Lower leg skin (tissue), 4 donors: Measurements from ENCODE around the gene SLC6A5. TPM values are rescaled to one million over a fixed set of nuclear protein-coding genes. Genes with fewer than 3 reads are reported as not detected.

Experiments
- DNase-seq, 2 donors: peaks; one replicate each; pipeline ENCODE4 v3.0.0-alpha.2; 2019; ENCODE audit warnings: low spot score in 2 of 2
- H3K4me3 ChIP-seq: fragments of 200-600 bp; sonication (generic); 2 replicates; pipeline ENCODE4 v1.5.1; 2017; ENCODE audit warnings: mild to moderate bottlenecking, low read depth; ENCODE audit not compliant: poor library complexity, severe bottlenecking
- POLR2A ChIP-seq, 2 donors: fragments of 450-650 bp; IDR thresholded peaks; one replicate each; pipeline ENCODE4 v1.6.1; 2016 to 2017; ENCODE audit warnings: antibody characterized with exemption in 2 of 2, mild to moderate bottlenecking in 1 of 2, moderate library complexity in 1 of 2
- WGBS, 2 donors: methylation state at CpG; one replicate each; pipeline ENCODE4 v1.1.5; 2018; 5-methylcytosine and 5-hydroxymethylcytosine counted together
- intact Hi-C: fragments of 100-400 bp; cut with DNase I; formaldehyde crosslinking; loops from one replicate; pipeline ENCODE4 v1.15.0; 2023; ENCODE audit warnings: low total_unique reads
- total RNA-seq, 4 donors: library from RNA; depleted of rRNA; stranded (reverse); fragments of >200 nt; gene quantifications; one replicate each; pipeline ENCODE4 v1.1.0, GENCODE V29; 2016
- TF ChIP-seq, protein P1 (sequence below), 3 donors: fragments of 450-650 bp; IDR thresholded peaks; one replicate each; pipeline ENCODE4 v1.5.1; 2016; ENCODE audit warnings: antibody characterized with exemption in 3 of 3, mild to moderate bottlenecking in 3 of 3, moderate library complexity in 2 of 3

Gene SLC6A5
- total RNA-seq, 4 donors from 2014 or later, result not detected

- intact Hi-C loops, result no loop called here
- WGBS, 2 donors, result 56 to 68% methylated on average over 2 of the region's 2 CpGs
- TF ChIP-seq, protein P1, sequence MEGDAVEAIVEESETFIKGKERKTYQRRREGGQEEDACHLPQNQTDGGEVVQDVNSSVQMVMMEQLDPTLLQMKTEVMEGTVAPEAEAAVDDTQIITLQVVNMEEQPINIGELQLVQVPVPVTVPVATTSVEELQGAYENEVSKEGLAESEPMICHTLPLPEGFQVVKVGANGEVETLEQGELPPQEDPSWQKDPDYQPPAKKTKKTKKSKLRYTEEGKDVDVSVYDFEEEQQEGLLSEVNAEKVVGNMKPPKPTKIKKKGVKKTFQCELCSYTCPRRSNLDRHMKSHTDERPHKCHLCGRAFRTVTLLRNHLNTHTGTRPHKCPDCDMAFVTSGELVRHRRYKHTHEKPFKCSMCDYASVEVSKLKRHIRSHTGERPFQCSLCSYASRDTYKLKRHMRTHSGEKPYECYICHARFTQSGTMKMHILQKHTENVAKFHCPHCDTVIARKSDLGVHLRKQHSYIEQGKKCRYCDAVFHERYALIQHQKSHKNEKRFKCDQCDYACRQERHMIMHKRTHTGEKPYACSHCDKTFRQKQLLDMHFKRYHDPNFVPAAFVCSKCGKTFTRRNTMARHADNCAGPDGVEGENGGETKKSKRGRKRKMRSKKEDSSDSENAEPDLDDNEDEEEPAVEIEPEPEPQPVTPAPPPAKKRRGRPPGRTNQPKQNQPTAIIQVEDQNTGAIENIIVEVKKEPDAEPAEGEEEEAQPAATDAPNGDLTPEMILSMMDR (IDR thresholded peaks at IDR 0.05), result no peak
- TF ChIP-seq POLR2A (IDR thresholded peaks at IDR 0.05), result no peak
- DNase-seq, result no peak
- H3K4me3 ChIP-seq, result no peak overlapping the region
Observed at GRCh38 chr11:20620988-20621387, 21.6 kb downstream of the SLC6A5 start.

DNA sequence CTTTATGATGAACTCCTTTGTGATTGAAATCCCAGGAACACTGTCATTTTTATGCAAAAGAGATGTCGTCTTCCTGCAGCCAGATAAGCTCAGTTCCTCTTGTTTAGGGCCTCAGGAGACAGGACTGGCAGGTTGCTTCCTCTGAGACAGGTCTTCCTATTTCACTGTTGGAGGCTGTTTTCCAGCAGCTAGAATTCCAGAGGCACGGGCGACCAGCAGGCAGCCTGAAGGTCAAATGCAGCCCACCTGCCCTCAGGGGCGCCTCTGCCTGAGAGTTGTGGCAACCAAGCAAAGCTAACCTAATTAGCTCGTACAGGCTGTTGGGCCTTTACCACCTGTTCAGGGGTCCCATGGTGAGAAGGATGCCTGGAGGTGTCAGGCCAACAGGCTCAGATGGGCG lies 22.3 kb downstream of the SLC6A5 start:
- no peak for TF ChIP-seq POLR2A (IDR thresholded peaks at IDR 0.05)
- TF ChIP-seq, protein P1 (IDR thresholded peaks at IDR 0.05), result no peak
- 27 to 45% methylated on average over 6 of the region's 6 CpGs for WGBS, 2 donors
- DNase-seq, result no peak
- H3K4me3 ChIP-seq, result no peak overlapping the region
- intact Hi-C loops, result no loop called here

DNA sequence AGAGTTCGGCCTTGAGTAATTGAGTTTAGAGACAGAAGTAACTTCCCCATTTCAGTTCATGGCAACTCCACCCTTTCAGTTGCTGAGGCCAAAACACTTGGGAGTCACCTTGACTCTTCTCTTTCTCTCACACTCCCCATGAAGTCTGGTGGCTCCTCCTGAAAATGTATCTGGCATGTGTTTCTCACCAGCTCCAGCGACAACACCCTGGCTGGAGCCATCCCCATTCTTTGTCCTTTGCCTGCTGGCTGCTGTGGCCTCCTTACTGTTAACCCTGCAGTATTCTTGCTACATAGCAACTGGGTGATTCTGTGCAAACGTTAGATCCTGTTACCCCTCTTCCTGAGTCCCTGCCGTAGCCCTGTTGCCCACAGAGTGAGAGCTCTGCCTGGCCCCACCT lies 23.8 kb downstream of the SLC6A5 start:
- intact Hi-C loops, result no loop called here
- TF ChIP-seq, protein P1 (IDR thresholded peaks at IDR 0.05), result no peak
- WGBS, 2 donors, result 34 to 40% methylated on average over 4 of the region's 4 CpGs
- H3K4me3 ChIP-seq, result no peak overlapping the region
- DNase-seq, result no peak

DNA sequence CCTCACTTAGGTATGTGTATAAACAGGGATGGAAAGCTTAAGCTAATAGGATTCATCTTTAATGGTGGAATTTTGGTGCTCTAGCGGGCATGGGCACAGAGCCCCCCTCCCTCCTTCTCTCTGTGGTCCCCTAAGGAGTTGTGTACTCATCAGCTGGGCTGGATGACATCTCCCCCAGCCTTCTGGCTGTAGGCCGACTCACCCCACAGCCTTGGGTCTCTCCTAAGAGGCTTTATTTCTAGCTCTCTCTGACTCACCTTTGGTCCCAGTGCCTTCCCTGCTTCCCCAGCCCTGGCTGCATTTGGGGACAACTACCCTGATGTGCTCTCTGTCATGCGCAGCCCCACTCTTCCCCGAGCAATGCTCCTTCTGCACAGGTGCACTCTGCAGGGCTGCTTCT lies 26.9 kb downstream of the SLC6A5 start:
- intact Hi-C loops, result no loop called here
- DNase-seq, result no peak
- 66 to 75% methylated on average over 4 of the region's 4 CpGs for WGBS, 2 donors
- TF ChIP-seq, protein P1 (IDR thresholded peaks at IDR 0.05), result no peak
- TF ChIP-seq POLR2A (IDR thresholded peaks at IDR 0.05), result no peak
- H3K4me3 ChIP-seq, result no peak overlapping the region

GRCh38 chr11:20627026-20627425 lies 27.6 kb downstream of the SLC6A5 start:
- intact Hi-C loops, result no loop called here
- no peak overlapping the region for H3K4me3 ChIP-seq
- DNase-seq, result no peak
- 41 to 63% methylated on average over 3 of the region's 3 CpGs for WGBS, 2 donors
- TF ChIP-seq, protein P1 (IDR thresholded peaks at IDR 0.05), result no peak

GRCh38 chr11:20627701-20628100 lies 28.3 kb downstream of the SLC6A5 start:
- WGBS, 2 donors, result 37% methylated on average over 3 of the region's 3 CpGs

More at GRCh38 chr11:20627701-20628100, 28.3 kb downstream of the SLC6A5 start:
- TF ChIP-seq, protein P1 (IDR thresholded peaks at IDR 0.05), result no peak
- no peak for TF ChIP-seq POLR2A (IDR thresholded peaks at IDR 0.05)
- intact Hi-C loops, result no loop called here
- no peak overlapping the region for H3K4me3 ChIP-seq
- no peak for DNase-seq
